Epidermal melanocyte (primary cell): ENCODE measurements around the gene MMD.
"Not testable (repeated sequence)": the region's sequence is repeated elsewhere in the genome, so short reads cannot be mapped to it uniquely, and the experiment has no call there.

Experiments
- DNase-seq: peaks from one replicate; pipeline ENCODE4 v3.0.0; 2011; ENCODE audit warnings: low spot score; ENCODE audit not compliant: insufficient read length

MMD gene

DNA sequence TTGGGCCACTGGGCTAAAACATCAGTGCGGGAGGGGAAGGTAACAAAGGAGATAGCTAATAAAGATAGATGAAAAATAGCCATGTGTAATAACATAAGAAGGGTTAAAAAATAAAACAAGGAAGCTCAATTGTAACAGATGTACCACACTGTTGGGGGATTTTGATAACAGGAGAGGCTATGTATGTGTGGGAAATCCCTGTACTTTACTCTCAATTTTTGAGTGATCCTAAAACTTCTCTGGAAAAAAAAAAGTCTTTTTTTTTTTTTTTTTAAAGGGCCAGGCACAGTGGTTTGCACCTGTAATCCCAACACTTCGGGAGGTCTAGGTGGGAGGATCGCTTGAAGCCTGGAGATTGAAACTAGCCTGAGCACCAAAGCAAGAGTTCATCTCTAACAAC, 1.9 kb upstream of the MMD start:
- no peak for DNase-seq

DNA sequence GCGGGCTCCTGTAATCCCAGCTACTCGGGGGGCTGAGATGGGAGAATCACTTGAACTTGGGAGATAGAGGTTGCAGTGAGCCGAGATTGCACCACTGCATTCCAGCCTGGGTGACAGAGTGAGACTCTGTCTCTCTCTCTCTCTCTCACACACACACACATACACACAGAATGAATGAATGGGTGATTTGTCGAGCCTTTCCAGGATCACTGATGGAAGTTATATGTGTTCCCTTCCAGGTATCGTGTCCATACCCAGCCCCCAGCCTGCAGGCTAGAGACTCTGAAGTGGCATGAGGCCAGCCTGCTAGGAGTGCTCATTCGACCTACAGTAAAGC, 1.2 kb upstream of the MMD start:
- not testable (repeated sequence) for DNase-seq

DNA sequence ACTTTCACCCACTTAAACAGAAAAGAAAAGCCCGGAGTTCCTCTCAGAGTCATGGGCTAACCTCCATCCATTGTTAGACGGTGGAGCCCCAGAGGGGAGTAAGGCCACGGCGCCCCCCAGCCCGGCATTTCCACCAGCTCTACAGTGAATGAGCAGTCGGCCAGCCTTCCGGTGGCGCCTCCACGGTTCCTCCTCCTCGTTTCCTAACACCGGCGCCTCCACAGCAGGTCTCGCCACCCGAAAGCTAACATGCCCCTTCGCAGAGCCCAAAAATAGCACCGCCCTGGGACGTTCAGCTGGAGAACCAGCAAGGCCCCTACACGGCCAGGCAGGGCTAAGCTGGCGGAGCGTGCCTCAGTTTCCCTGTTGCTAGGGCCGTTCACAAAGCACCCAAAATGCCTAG, 858 bp downstream of the MMD start:
- DNase-seq = no peak

DNA sequence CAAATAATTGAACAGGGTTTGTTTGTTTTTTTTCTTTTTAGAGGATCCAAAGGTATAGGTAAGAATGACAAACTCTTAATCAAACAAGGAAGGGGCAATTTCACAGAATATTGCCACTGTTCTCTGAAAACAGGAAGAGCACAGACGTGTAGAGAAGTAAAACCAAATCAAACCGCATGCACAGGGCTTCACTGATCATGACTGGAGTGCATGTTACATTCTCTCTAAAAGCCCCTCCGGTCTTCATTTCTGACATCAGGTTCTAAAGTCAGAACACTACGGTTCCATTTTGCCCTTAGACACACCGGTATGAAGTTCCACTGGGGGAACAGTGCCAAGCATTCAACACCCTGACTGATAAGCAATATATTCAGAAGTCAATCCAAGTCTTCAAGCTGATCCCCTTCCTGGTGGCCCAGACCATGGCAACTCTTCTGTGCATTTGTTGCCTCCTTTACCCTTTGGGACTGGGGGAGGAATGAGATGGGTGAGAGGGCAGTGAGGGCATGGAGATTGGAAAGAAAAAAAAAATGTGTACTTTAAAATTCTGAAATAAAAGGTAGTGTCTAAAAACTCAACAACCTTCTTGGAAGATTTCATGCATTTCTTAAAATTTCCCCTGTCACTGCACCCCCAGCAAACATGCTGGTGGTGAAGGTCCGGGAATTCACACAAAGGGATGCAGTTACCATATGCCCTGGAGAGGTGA, 1.4 kb downstream of the MMD start:
- DNase-seq = no peak

DNA sequence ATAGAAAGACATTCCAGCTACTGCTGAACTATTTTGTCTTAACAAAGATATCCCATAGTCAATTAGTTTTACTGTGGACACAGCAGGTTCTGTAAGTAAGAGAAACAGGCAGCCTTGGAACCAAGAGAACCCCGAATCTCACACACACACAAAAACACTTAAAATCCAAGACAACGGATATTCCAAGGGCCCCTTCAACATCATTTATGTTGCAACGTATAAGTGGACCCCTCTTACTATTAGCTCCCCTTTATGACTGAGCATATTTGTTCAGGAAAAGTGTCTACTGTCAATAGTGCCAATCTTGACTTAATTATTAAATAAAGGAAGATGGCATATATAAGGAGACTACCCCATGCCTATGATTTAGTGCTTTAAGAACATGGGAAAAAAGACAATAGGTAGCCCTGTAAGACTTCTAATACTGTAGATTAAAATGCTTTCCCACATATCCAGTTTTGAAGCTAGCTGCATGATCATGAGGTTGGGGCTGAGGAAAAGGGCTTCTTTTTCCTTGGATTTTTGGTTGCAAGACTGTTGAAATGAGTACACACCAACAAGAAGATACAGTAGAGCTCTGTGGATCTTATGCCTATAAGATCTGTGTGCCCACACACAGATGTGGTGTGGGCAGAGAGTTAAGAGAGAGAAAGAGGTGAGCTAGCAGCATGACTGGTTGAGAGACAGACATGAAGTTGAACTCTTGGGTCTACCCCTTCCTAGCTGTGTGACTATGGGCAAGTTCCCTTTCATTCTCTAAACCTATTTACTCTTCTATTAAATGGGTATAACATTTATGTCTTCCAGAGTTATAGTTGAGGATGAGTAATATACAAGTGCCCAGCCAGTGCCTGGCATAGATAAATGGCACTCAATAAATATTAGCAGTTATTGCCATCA, 3.0 kb downstream of the MMD start:
- DNase-seq = no peak

DNA sequence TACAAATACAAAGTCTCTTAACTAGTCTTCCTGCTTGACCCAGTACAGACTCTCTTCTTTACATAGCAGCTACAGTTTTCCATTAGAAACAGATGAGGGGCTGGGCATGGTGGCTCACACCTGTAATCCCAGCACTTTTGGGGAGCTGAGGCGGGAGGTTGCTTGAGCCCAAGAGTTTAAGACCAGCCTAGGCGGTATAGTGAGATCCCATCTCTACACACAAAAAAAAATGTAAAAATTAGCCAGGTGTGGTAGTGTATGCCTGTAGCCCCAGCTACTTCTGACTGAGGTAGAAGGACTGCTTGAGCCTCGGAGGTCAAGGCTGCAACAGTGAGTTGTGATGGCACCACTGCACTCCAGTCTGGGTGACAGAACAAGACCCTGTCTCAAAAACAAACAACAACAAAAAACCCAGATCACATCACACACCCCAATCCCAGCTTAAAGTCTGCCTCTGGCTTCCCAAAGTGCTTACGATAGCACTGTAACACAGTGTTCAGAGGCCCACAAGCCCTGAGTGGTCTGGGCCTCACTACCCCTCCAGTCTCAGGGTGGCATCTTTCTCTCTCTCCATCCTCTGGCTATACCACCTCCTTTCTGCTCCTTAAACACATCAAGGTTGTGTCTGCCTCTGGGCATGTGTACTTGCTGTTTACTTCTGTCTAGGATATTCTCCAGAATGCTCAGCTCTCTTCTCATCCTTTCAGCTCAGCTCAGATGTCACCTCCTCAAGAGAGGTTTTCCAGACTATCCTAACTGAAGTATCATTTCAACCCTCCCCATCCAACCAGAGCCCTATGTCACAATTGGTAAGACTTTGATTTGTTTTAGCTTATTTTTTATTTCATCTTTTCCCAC, 4.0 kb downstream of the MMD start:
- no peak for DNase-seq

DNA sequence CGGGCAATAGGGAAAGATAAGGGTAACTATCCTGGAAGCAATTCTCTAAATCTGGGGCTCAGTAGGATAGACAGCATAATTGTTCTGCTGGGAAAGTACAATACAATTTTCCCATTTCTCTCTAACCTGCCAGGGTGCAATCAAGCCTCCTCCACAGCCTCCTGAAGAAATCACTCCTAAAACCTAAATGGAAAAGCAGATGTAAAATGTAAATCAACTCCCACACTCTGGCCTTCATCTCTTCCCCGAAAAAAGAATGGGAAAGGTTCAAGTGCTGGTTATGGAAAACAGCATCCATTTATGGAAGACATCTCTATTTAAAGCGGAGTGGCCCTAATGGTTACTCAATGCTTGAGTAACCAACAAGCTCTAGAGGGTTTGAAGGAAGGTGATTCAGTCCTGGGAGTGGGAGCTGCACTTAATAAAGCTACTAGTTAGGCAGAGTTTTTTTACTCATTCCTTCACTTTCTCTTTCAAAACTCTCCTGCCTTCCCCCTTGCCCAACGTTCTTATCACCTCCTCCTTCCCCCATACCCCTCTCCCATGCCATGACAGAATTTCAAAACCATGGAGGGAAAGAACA, 5.1 kb downstream of the MMD start:
- no peak for DNase-seq

DNA sequence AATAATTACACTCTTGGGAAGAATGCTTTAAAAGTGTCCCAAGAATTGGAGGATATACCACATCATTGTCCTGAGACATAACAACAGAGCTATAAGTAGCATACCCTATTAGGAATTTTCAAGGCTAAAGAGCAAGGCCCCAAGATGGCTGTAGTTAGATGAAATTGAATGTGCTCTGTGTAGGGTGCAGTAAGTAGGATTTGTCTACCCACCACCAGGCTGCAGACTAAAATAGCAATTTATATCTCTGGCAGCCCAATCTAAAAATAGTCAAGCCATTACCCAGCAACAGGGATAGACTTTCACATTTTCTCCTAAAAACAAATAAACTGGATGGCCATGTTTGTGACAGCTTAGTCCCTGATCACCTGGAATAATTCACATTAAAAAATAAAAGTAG, 5.6 kb downstream of the MMD start:
- DNase-seq = no peak

DNA sequence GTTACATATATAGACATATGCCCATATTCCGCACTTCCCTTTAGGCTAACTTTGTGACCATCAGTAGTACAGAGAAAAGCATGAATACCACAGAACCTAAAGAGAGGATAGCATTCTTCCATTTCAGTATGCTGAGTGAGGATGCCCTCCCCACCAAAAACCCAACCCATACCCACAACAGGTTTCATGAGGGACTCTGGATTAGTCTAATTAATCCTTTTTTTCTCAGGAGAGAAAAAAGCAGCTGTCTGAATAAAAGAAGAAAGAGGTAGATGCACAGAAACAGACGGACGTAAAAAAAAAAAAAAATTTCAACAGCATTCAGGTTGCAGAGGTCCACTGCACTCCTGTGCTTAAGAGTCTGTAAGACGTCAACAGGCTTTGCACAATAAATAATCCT, 6.7 kb downstream of the MMD start:
- DNase-seq = no peak

DNA sequence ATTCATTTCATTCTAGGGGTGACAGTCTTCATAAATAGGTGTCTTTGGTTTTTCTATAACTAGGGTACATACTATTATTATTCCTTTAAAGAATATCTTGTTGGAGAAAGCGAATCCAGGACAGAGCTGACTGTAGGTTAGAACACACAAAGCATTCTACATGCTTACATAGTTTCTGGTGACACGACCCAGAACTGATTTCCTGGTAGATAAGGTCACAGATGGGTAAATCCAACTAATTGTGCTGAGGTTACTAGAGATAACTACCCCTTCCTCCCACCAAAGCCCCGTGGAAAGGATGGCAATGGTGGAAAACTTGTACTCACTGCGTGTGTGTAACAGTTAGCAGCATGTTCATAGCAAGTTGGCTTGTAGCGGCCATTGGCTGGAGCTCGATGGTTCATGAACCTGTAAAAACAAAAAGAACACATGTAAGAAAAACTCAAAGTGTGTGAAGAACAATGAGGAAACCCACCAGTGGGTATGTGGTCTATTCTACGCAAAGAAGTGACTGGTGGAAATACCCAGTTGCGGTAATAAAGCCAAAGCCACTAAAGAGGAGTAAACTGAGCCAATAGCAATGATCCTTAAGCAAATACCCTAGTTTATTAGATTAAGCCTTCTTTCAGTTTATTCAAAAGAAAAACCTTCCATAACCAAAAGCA, 7.7 kb downstream of the MMD start:
- DNase-seq = no peak

DNA sequence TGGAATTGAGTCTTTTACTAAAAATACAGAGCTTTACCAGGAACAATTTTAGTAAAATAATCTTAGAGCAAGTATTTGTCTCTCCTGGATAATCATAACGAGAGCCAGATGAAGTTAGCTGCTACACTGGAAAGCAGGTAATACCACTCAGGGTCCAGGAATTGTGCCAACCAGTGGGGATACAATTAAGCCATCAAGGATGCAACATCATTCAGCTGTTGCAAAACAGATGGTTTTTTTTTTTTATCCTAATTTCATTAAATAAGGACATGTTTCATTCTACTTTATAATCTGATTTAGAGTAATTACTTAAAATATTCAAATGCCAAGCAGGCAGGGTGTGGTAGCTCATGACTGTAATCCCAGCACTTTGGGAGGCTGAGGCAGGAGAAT, 10.2 kb downstream of the MMD start:
- no peak for DNase-seq

DNA sequence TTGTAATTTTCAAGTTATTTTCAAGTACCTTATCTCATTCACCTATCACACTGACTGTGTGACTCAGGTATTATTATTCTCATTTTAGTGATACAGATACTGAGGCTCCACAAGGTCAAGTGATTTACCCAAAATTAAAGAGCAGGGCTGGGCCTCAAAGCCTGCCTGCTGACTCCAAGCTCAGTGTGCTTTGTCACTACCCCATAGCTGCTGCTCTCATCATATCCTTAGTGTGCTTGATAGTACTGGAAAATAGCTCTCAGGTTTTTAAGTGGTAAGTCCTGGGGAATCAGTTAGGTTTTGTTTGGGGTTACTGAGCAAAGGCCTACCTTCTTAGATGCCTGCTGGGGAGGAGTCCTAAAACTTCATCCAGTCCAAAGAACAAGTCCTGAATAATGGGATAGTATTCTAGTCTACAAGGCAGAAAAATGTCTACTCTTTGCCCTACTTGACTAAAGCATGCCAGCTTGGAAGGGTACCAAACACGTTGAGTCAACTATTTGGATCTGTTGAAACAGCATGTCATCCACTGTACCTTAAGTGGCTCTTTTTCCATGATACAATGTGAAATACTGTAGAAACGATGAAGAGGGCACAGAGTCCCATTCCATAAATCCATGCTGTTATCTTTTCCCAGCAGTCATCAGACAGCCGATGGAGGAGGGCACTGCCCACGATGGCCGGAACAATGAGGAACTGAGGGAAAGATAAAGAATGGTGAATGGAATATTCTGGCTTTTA, 10.7 kb downstream of the MMD start:
- no peak for DNase-seq

DNA sequence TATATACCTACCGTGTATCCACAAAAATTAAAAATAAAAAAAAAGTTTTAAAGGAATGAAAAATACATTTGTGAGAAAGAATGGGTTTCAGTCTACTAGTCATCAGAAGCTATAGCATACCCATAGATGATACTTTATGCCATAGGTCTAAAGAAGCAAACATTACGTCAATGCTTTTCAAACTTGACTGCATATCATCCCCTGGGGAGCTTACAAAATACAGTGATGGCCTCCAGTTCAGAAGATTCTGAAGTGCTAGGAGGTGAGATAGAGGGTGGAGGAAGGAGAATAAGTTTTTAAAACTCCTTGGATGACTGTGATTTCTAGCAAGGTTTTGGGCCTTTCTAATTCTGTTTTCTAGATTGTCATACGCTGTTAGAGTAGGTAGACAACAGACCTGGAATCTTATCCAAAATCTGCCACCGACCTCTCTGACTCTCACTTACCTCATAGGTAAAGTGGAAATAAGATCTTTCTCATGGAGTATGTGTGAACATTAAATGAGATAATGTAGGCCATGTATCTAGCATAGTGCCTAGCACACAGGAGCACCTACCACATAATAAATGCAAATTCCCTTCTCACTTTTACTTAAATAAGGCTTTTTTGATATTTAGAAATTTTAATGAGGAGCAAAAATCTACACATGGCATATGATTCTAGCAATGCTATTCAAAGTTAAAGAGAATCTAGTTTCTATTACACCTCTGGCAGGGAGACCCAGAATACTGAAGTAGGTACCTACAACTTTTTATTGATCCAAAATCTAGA, 12.4 kb downstream of the MMD start:
- no peak for DNase-seq

DNA sequence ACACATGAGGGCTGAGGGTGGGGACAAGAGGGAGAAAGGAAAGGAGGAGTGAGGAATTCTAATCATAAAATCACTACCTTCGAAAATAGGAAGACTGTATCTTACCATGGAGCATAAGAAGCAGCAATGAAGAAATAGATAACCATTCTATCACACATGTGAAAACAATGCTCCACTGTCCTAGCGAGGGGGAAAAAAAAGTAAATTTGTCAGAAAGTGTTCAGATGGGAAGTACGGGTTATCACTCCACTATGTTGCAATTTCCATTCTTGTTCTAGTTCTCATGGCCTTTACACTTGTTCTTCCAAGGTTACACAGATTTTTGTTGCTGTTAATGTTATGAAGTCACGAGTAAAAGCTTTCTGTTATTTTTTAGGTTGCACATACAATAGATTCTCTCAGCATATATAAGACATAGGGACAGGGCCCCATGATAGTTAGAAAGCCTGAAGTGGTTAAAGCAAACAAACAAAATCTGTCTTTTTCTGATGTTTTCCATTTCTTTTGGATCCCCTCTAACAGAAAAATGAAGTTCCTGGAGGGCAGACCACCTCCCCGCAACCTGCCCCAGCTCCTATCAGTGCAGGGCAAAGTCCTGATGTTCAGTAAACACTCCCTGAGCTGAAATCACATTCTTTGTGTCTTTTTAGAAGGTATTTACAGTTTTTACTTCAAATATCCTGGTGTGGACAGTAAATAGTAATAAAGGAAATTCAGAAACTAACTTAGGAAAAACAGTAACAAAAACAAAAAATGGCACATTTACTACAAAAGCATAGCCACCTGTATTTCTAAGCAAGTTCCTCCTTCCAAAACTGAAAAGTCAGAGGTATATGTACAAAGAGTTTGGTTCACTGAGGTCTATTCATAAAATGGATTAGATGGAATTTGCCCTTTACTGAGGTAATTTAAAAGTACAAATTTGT, 13.7 kb downstream of the MMD start:
- DNase-seq = no peak

DNA sequence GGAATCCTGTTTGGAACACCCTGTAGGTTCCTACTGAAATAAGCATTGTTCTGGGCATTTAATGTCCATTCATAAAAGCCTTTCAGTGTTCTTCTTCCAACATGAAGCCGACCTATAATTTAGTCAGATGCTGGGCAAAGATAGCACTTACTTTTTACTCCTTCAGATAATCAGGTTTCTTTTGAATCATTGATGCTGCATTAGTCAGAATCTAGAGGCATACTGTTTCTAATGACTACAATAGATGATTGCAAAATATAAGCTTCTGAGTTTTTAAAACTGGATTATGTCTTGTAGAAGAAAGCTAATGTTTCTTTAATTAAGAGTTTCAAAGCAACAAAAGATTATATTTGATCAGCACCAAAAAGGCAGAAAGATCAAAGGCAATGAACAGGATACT, 16.0 kb downstream of the MMD start:
- DNase-seq = no peak

DNA sequence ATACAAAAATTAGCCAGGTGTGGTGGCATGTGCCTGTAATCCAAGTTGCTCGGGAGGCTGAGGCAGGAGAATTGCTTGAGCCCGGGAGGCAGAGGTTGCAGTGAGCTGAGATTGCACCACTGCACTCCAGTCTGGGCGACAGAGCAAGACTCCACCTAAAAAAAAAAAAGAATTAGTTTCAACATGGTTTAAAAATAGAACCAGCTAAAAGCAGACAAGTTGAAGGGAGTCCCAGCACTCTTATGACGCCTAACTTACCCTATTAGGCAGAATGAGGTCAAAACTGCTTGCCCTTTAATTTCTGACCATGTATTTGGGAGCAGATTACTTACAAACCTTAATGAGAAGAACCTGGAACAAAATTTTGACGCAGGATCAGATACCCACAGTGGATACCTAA, 17.4 kb downstream of the MMD start:
- DNase-seq = not testable (repeated sequence)

DNA sequence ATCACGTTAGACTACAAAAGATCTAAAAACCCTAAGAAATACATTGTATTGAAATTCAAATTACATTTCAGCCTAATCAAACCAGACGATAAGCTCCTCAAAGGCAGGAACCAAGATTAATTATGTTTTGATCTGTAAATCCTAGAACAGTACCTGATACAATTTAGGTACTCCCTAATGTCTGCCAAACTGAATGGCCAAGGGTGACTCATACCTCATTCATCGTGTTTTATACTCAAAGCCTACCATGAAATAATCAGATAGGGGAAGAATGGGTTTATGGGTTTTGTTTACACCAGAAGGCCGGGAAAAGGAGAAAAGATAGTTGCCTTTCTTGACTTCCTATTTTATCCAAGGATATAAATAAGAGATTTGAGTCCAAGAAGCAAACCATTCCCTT, 19.3 kb downstream of the MMD start:
- DNase-seq = no peak

DNA sequence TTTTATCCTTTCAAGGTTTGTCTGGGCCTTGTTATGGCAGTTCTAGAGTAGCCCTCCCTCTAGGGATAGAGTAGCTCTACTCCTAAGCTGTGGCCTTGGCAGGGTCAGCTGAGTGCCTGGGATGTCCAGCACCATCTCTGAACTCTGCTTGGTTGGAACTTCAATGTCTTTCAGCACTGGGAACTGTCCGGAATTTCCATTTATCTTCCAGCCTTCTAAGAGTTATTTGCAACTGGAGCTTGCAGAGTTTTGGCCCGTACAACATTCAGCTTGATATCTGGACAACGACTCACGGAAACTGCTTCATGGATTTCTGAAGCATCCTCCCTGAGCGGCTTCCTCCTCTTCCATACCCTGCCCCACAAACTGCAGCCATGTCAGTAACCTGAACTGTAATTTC, 22.9 kb downstream of the MMD start:
- no peak for DNase-seq
